ENCODE data around the gene TRMT2B. TPM values are rescaled to one million over a fixed set of nuclear protein-coding genes. Genes with fewer than 3 reads are reported as not detected.

TRMT2B gene
- total and polyA plus RNA-seq, 10 of the 15 experiments (the other 5 are each of a cell fraction or from before 2014, with no cell fraction given), result 2.5 to 14.2 (median 11.5) TPM

- TF ChIP-seq RELB (IDR thresholded peaks at IDR 0.05; ENCODE audit: low read depth) (no peak), SMC3 (IDR thresholded peaks at IDR 0.05; ENCODE audit: borderline replicate concordance, low read length) (no peak), NBN (IDR thresholded peaks at IDR 0.05) (0 out of 2 replicates have a peak, but pooled peaks have one; percentile 48), EZH2 (IDR thresholded peaks at IDR 0.05; ENCODE audit: borderline replicate concordance, control insufficient read depth, low read depth, low read length) (no peak), TBL1XR1 (IDR thresholded peaks at IDR 0.05; ENCODE audit: low read depth, low read length) (no peak), ZNF24 (IDR thresholded peaks at IDR 0.05) (no peak), ESRRA (IDR thresholded peaks at IDR 0.05; ENCODE audit: low read length) (no peak), ZBED1 (IDR thresholded peaks at IDR 0.05; ENCODE audit: borderline replicate concordance) (no peak), REST (IDR thresholded peaks at IDR 0.05; ENCODE audit: low read depth, low read length) (no peak), BCL11A (IDR thresholded peaks at IDR 0.05; ENCODE audit: low read depth, low read length) (no peak), BHLHE40 (IDR thresholded peaks at IDR 0.05; ENCODE audit: borderline replicate concordance in 1 of 2, low read depth in 2 of 2, low read length in 1 of 2) (peak; percentile 7 to 75; a peak in 1 of 4 replicates), STAT3 (IDR thresholded peaks at IDR 0.05; ENCODE audit: low read depth, low read length) (no peak), JUND (IDR thresholded peaks at IDR 0.05; ENCODE audit: low read depth, low read length) (no peak), NR2C1 (IDR thresholded peaks at IDR 0.05) (no peak), ETV6 (conservative IDR thresholded peaks at IDR 0.05 in 1 of 2, IDR thresholded peaks at IDR 0.05 in 1 of 2; ENCODE audit: borderline replicate concordance in 1 of 2, low read depth in 1 of 2) (no peak), EP300 (IDR thresholded peaks at IDR 0.05; ENCODE audit: borderline replicate concordance in 1 of 2, control insufficient read depth in 1 of 2, low read depth in 2 of 2, low read length in 2 of 2) (no peak), PAX8 (IDR thresholded peaks at IDR 0.05) (no peak), EED (IDR thresholded peaks at IDR 0.05; ENCODE audit: low read depth) (no peak), RFX5 (IDR thresholded peaks at IDR 0.05; ENCODE audit: low read depth, low read length) (no peak), PAX5 (IDR thresholded peaks at IDR 0.05; ENCODE audit: borderline replicate concordance, low read depth, low read length) (no peak), BRCA1 (IDR thresholded peaks at IDR 0.05; ENCODE audit: low read depth, low read length) (no peak), NR2F1 (conservative IDR thresholded peaks at IDR 0.05) (0 out of 2 replicates have a peak, but pooled peaks have one; percentile 27), ZNF217 (IDR thresholded peaks at IDR 0.05) (no peak), ZNF384 (IDR thresholded peaks at IDR 0.05; ENCODE audit: borderline replicate concordance, low read depth, low read length) (no peak), ZZZ3 (IDR thresholded peaks at IDR 0.05; ENCODE audit: control insufficient read depth, insufficient read length, low read depth) (no peak)
- TF ChIP-seq, protein P1, sequence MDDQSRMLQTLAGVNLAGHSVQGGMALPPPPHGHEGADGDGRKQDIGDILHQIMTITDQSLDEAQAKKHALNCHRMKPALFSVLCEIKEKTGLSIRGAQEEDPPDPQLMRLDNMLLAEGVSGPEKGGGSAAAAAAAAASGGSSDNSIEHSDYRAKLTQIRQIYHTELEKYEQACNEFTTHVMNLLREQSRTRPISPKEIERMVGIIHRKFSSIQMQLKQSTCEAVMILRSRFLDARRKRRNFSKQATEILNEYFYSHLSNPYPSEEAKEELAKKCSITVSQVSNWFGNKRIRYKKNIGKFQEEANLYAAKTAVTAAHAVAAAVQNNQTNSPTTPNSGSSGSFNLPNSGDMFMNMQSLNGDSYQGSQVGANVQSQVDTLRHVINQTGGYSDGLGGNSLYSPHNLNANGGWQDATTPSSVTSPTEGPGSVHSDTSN (IDR thresholded peaks at IDR 0.05; ENCODE audit: insufficient replicate concordance, low read depth, low read length), result no peak
These were observed at the start of gene TRMT2B (continued) for GRCh38 chrX:101051549-101052302.

Measured in GM12878 (cell line).